Fibroblast of lung (primary cell): ENCODE measurements around the gene RYR1.

Experiments
- EZH2 ChIP-seq: IDR thresholded peaks from 2 replicates; pipeline ENCODE4 v1.5.1; 2012; ENCODE audit warnings: low read length, control low read depth, mild to moderate bottlenecking; ENCODE audit errors: missing control alignments
- TF ChIP-seq, protein P1 (sequence below), 2 donors: IDR thresholded peaks in 1 of 2; conservative IDR thresholded peaks in 1 of 2; 1 replicate in 1 of 2; 2 replicates in 1 of 2; pipeline ENCODE4 v1.5.1; 2011 to 2012; ENCODE audit warnings: low read length in 2 of 2, control low read depth in 1 of 2, inconsistent platforms in 1 of 2, low read depth in 1 of 2, mild to moderate bottlenecking in 1 of 2

DNA sequence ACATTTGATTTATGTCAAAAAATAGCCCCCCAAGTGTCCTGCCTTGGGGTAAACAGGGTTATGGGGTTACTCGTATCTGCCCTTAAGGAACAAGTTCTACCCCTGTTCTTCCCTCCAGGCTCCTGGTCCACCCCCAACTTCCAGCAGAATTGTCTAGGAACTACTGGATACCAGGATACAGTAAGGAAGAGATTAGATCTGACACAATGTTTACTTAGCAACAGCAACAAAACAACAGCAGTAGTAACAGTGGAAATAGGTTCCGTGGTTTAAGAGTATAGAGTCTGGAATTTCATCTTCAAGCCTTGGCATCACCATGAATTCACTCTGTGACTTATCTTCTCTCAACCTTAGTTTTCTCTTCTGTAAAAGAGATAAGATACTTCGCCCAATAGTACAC, 32.3 kb upstream of the RYR1 start:
- TF ChIP-seq, protein P1, sequence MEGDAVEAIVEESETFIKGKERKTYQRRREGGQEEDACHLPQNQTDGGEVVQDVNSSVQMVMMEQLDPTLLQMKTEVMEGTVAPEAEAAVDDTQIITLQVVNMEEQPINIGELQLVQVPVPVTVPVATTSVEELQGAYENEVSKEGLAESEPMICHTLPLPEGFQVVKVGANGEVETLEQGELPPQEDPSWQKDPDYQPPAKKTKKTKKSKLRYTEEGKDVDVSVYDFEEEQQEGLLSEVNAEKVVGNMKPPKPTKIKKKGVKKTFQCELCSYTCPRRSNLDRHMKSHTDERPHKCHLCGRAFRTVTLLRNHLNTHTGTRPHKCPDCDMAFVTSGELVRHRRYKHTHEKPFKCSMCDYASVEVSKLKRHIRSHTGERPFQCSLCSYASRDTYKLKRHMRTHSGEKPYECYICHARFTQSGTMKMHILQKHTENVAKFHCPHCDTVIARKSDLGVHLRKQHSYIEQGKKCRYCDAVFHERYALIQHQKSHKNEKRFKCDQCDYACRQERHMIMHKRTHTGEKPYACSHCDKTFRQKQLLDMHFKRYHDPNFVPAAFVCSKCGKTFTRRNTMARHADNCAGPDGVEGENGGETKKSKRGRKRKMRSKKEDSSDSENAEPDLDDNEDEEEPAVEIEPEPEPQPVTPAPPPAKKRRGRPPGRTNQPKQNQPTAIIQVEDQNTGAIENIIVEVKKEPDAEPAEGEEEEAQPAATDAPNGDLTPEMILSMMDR (conservative IDR thresholded peaks at IDR 0.05 in 1 of 2, IDR thresholded peaks at IDR 0.05 in 1 of 2; ENCODE audit: low read depth in 1 of 2, low read length in 2 of 2): no peak
- no peak for TF ChIP-seq EZH2
